ENCODE results near the gene EDEM3.

Gene EDEM3

GRCh38 chr1:184753117-184753516, 1.5 kb downstream of the EDEM3 start:
- peaks cover 18% of the 10 kb centered on the region for H3K27me3 ChIP-seq (ENCODE audit: control insufficient read depth, insufficient read depth, low read length)
- peak overlapping the region; percentile 77; the same call in 1 of the 2 replicates for H3K4me3 ChIP-seq (ENCODE audit: low read depth, low read length)
- no peak overlapping the region for H3K27ac ChIP-seq (ENCODE audit: low read depth, low read length)
- no peaks in the 10 kb centered on the region for H3K9me3 ChIP-seq (ENCODE audit: control insufficient read depth, insufficient read depth, low read depth, low read length)
- H3K36me3 ChIP-seq (ENCODE audit: control insufficient read depth, insufficient read depth, low read length) = no peaks in the 10 kb centered on the region
- no peak overlapping the region for H3K9ac ChIP-seq (ENCODE audit: low read length)
- peaks cover 10% of the 10 kb centered on the region for H3K4me1 ChIP-seq (ENCODE audit: control insufficient read depth, insufficient read depth, low read length)

- H3K9me3 ChIP-seq (ENCODE audit: control insufficient read depth, insufficient read depth, low read depth, low read length) = no peaks in the 10 kb centered on the region
- no peak overlapping the region for H3K4me3 ChIP-seq (ENCODE audit: low read depth, low read length)
- H3K36me3 ChIP-seq (ENCODE audit: control insufficient read depth, insufficient read depth, low read length) = no peaks in the 10 kb centered on the region
- no peak overlapping the region for H3K9ac ChIP-seq (ENCODE audit: low read length)
- peaks cover 10% of the 10 kb centered on the region for H3K4me1 ChIP-seq (ENCODE audit: control insufficient read depth, insufficient read depth, low read length)
- H3K27me3 ChIP-seq (ENCODE audit: control insufficient read depth, insufficient read depth, low read length) = peaks cover 18% of the 10 kb centered on the region
- H3K27ac ChIP-seq (ENCODE audit: low read depth, low read length) = no peak overlapping the region
These were observed 2.0 kb downstream of the EDEM3 start for GRCh38 chr1:184752656-184753055.

- peaks cover 5% of the 10 kb centered on the region for H3K4me1 ChIP-seq (ENCODE audit: control insufficient read depth, insufficient read depth, low read length)
- H3K36me3 ChIP-seq (ENCODE audit: control insufficient read depth, insufficient read depth, low read length) = no peaks in the 10 kb centered on the region
- H3K27ac ChIP-seq (ENCODE audit: low read depth, low read length) = no peak overlapping the region
- no peaks in the 10 kb centered on the region for H3K9me3 ChIP-seq (ENCODE audit: control insufficient read depth, insufficient read depth, low read depth, low read length)
- no peaks in the 10 kb centered on the region for H3K27me3 ChIP-seq (ENCODE audit: control insufficient read depth, insufficient read depth, low read length)
- no peak overlapping the region for H3K4me3 ChIP-seq (ENCODE audit: low read depth, low read length)
- no peak overlapping the region for H3K9ac ChIP-seq (ENCODE audit: low read length)
These were observed 5.9 kb downstream of the EDEM3 start for GRCh38 chr1:184748740-184749139.

GRCh38 chr1:184747089-184747955, 7.3 kb downstream of the EDEM3 start:
- Histone ChIP-seq H3K27ac (ENCODE audit: low read depth, low read length) (no peak overlapping the region), H3K9me3 (ENCODE audit: control insufficient read depth, insufficient read depth, low read depth, low read length) (no peaks in the 10 kb centered on the region), H3K4me3 (ENCODE audit: low read depth, low read length) (no peak overlapping the region), H3K36me3 (ENCODE audit: control insufficient read depth, insufficient read depth, low read length) (no peaks in the 10 kb centered on the region), H3K9ac (ENCODE audit: low read length) (no peak overlapping the region), H3K27me3 (ENCODE audit: control insufficient read depth, insufficient read depth, low read length) (no peaks in the 10 kb centered on the region), H3K4me1 (ENCODE audit: control insufficient read depth, insufficient read depth, low read length) (no peaks in the 10 kb centered on the region)

GRCh38 chr1:184745929-184746638, 8.6 kb downstream of the EDEM3 start:
- Histone ChIP-seq H3K4me3 (ENCODE audit: low read depth, low read length) (no peak overlapping the region), H3K36me3 (ENCODE audit: control insufficient read depth, insufficient read depth, low read length) (no peaks in the 10 kb centered on the region), H3K4me1 (ENCODE audit: control insufficient read depth, insufficient read depth, low read length) (no peaks in the 10 kb centered on the region), H3K27me3 (ENCODE audit: control insufficient read depth, insufficient read depth, low read length) (no peaks in the 10 kb centered on the region), H3K9ac (ENCODE audit: low read length) (no peak overlapping the region), H3K9me3 (ENCODE audit: control insufficient read depth, insufficient read depth, low read depth, low read length) (no peaks in the 10 kb centered on the region), H3K27ac (ENCODE audit: low read depth, low read length) (no peak overlapping the region)

GRCh38 chr1:184745110-184745509, 9.5 kb downstream of the EDEM3 start:
- no peak overlapping the region for H3K27ac ChIP-seq (ENCODE audit: low read depth, low read length)
- no peaks in the 10 kb centered on the region for H3K27me3 ChIP-seq (ENCODE audit: control insufficient read depth, insufficient read depth, low read length)

GRCh38 chr1:184743062-184743756, 11.4 kb downstream of the EDEM3 start:
- no peaks in the 10 kb centered on the region for H3K4me1 ChIP-seq (ENCODE audit: control insufficient read depth, insufficient read depth, low read length)
- H3K9ac ChIP-seq (ENCODE audit: low read length) = no peak overlapping the region
- H3K4me3 ChIP-seq (ENCODE audit: low read depth, low read length) = no peak overlapping the region
- H3K27me3 ChIP-seq (ENCODE audit: control insufficient read depth, insufficient read depth, low read length) = no peaks in the 10 kb centered on the region
- H3K9me3 ChIP-seq (ENCODE audit: control insufficient read depth, insufficient read depth, low read depth, low read length) = no peaks in the 10 kb centered on the region
- H3K27ac ChIP-seq (ENCODE audit: low read depth, low read length) = no peak overlapping the region
- H3K36me3 ChIP-seq (ENCODE audit: control insufficient read depth, insufficient read depth, low read length) = no peaks in the 10 kb centered on the region

More at GRCh38 chr1:184745110-184745509, 9.5 kb downstream of the EDEM3 start:
- Histone ChIP-seq H3K4me1 (ENCODE audit: control insufficient read depth, insufficient read depth, low read length) (no peaks in the 10 kb centered on the region), H3K9ac (ENCODE audit: low read length) (no peak overlapping the region), H3K4me3 (ENCODE audit: low read depth, low read length) (no peak overlapping the region), H3K9me3 (ENCODE audit: control insufficient read depth, insufficient read depth, low read depth, low read length) (no peaks in the 10 kb centered on the region), H3K36me3 (ENCODE audit: control insufficient read depth, insufficient read depth, low read length) (no peaks in the 10 kb centered on the region)

GRCh38 chr1:184740344-184740743, 14.3 kb downstream of the EDEM3 start:
- no peaks in the 10 kb centered on the region for H3K36me3 ChIP-seq (ENCODE audit: control insufficient read depth, insufficient read depth, low read length)
- no peak overlapping the region for H3K27ac ChIP-seq (ENCODE audit: low read depth, low read length)
- H3K9me3 ChIP-seq (ENCODE audit: control insufficient read depth, insufficient read depth, low read depth, low read length) = no peaks in the 10 kb centered on the region
- H3K9ac ChIP-seq (ENCODE audit: low read length) = no peak overlapping the region
- no peaks in the 10 kb centered on the region for H3K27me3 ChIP-seq (ENCODE audit: control insufficient read depth, insufficient read depth, low read length)
- H3K4me3 ChIP-seq (ENCODE audit: low read depth, low read length) = no peak overlapping the region
- no peaks in the 10 kb centered on the region for H3K4me1 ChIP-seq (ENCODE audit: control insufficient read depth, insufficient read depth, low read length)

GRCh38 chr1:184739796-184740195, 14.9 kb downstream of the EDEM3 start:
- Histone ChIP-seq H3K27me3 (ENCODE audit: control insufficient read depth, insufficient read depth, low read length) (no peaks in the 10 kb centered on the region), H3K27ac (ENCODE audit: low read depth, low read length) (no peak overlapping the region), H3K4me1 (ENCODE audit: control insufficient read depth, insufficient read depth, low read length) (no peaks in the 10 kb centered on the region), H3K9me3 (ENCODE audit: control insufficient read depth, insufficient read depth, low read depth, low read length) (no peaks in the 10 kb centered on the region), H3K4me3 (ENCODE audit: low read depth, low read length) (no peak overlapping the region), H3K9ac (ENCODE audit: low read length) (no peak overlapping the region), H3K36me3 (ENCODE audit: control insufficient read depth, insufficient read depth, low read length) (peaks cover 2% of the 10 kb centered on the region; the same call in 1 of the 2 replicates)

GRCh38 chr1:184739070-184739469, 15.6 kb downstream of the EDEM3 start:
- H3K36me3 ChIP-seq (ENCODE audit: control insufficient read depth, insufficient read depth, low read length) = peaks cover 2% of the 10 kb centered on the region; the same call in 1 of the 2 replicates
- H3K4me1 ChIP-seq (ENCODE audit: control insufficient read depth, insufficient read depth, low read length) = no peaks in the 10 kb centered on the region
- H3K27ac ChIP-seq (ENCODE audit: low read depth, low read length) = no peak overlapping the region
- H3K27me3 ChIP-seq (ENCODE audit: control insufficient read depth, insufficient read depth, low read length) = no peaks in the 10 kb centered on the region
- H3K9ac ChIP-seq (ENCODE audit: low read length) = no peak overlapping the region
- H3K4me3 ChIP-seq (ENCODE audit: low read depth, low read length) = no peak overlapping the region
- H3K9me3 ChIP-seq (ENCODE audit: control insufficient read depth, insufficient read depth, low read depth, low read length) = no peaks in the 10 kb centered on the region

- peaks cover 2% of the 10 kb centered on the region; the same call in 1 of the 2 replicates for H3K36me3 ChIP-seq (ENCODE audit: control insufficient read depth, insufficient read depth, low read length)
These were observed 19.7 kb downstream of the EDEM3 start for GRCh38 chr1:184734980-184735379.

More at GRCh38 chr1:184734980-184735379, 19.7 kb downstream of the EDEM3 start:
- no peaks in the 10 kb centered on the region for H3K4me1 ChIP-seq (ENCODE audit: control insufficient read depth, insufficient read depth, low read length)
- no peak overlapping the region for H3K9ac ChIP-seq (ENCODE audit: low read length)
- H3K27ac ChIP-seq (ENCODE audit: low read depth, low read length) = no peak overlapping the region
- H3K27me3 ChIP-seq (ENCODE audit: control insufficient read depth, insufficient read depth, low read length) = no peaks in the 10 kb centered on the region
- no peaks in the 10 kb centered on the region for H3K9me3 ChIP-seq (ENCODE audit: control insufficient read depth, insufficient read depth, low read depth, low read length)
- no peak overlapping the region for H3K4me3 ChIP-seq (ENCODE audit: low read depth, low read length)

All from HUES6 (cell line).